Adipose tissue (tissue), 3 donors: ENCODE data around the gene COL1A2. TPM values are rescaled to one million over a fixed set of nuclear protein-coding genes. Genes with fewer than 3 reads are reported as not detected.

Experiments
- H3K27ac ChIP-seq: one replicate; pipeline ENCODE4 v1.5.1; 2013; ENCODE audit warnings: low read depth, low read length
- WGBS, 3 donors: extraction: QIAGEN DNeasy Blood & Tissue Kit; methylation state at CpG; one replicate each; pipeline ENCODE4 v1.1.7; 2013; 5-methylcytosine and 5-hydroxymethylcytosine counted together
- polyA plus RNA-seq, 3 donors: library from polyadenylated mRNA; stranded (reverse); fragments of 200-250 nt; gene quantifications; one replicate each; pipeline ENCODE4 v1.2.3, GENCODE V29; 2013
- donor health status: healthy with polysubstance abuse.
- donor health status: Bipolar disorder and iron deficiency.
- donor health status: healthy.

The COL1A2 gene
- polyA plus RNA-seq, 3 donors = 42.3 to 486 (median 167) TPM

DNA sequence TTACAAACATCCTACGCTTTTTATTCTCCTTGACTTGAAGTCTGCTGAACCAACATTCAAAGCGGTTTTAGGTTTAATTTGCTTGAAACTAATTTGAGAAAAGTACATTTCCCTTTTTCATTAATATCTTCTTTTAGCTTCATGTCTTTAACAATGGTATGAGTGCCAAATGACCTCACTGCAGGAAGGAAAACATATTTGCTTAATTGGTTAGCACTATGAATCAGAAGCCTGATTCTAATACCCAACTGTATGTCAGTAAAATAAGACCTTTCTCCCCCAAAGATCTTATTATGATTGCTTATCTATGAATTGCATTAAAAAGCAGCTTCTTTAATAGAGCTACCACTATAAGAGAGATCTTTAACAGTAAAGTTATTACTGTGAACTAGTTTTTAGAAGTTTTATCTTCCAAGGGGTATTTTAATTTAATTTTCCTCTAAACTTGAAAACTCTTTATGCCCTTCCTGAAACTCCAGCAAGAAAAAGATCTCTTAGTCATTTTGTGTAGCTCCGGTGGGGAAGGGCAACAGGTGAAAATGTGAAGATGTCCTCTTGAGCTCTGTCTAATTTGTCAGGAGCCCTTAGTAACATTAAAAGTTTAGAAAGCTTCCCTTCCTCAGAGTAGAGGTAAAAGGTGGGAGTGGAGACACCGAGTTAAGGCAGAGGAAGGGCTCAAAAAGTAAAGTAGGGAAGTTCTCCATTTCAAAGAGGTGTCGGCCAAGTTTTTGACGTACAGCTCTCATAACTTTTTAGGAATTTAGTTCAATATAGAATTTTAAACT, 6.1 kb downstream of the COL1A2 start:
- H3K27ac ChIP-seq = no peak overlapping the region
- WGBS, 3 donors = 63 to 78% (median 67%) methylated on average over 6 of the region's 6 CpGs

DNA sequence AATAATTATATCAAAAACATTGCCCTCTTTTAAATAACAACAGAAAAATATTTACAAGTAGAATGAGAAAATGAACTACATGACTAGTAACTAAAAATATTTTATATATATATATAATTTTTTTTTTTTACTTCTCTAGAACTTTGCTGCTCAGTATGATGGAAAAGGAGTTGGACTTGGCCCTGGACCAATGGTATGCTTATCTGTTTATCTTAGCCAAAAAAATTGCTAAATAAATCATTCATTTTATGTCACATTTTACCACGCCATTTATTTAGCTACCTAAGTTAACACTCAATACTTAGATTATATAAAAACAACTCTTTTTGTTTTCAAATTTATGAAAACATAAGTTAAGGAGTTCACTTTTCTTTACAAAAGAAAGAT, 6.7 kb downstream of the COL1A2 start:
- H3K27ac ChIP-seq = no peak overlapping the region
- WGBS, 3 donors = 44 to 54% (median 45%) methylated on average over 1 of the region's 1 CpG

DNA sequence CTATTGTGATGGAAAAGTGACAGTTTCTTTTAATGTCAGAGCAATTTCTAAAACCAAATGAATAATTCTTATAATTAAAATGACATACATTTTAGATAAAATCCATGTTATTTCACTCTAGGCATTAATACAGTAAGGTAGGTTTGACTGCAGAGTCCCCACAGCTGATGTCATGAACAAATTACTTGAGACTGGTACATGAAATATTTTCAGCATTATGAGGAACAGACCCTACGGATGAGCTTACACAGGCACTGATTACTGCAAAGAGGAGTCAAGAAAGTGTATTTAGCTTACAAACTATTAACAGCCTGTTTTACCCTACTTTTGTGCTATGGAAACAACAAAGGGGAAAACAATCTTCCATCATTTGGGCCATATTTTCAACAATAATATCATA, 8.9 kb downstream of the COL1A2 start:
- H3K27ac ChIP-seq = no peak overlapping the region
- 67 to 83% (median 73%) methylated on average over 1 of the region's 1 CpG for WGBS, 3 donors

DNA sequence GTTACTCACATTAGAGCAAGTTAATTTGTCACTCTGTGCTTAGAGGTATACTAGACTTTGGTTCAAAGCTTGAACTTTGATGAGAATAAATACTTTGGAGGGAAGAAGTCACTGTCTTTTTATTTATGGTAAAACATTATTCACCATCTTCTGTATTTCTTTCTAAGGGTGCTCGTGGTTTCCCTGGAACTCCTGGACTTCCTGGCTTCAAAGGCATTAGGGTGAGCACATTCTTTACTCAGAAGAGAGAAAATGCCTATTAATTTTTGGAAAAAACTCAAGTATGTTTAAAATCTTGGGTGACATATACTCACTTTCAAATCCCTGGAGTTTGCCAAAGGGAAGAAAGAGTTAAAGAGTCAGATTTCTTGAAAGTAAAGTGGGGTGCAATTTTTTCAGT, 10.8 kb downstream of the COL1A2 start:
- no peak overlapping the region for H3K27ac ChIP-seq
- WGBS, 3 donors = 34 to 68% (median 48%) methylated on average over 1 of the region's 1 CpG

DNA sequence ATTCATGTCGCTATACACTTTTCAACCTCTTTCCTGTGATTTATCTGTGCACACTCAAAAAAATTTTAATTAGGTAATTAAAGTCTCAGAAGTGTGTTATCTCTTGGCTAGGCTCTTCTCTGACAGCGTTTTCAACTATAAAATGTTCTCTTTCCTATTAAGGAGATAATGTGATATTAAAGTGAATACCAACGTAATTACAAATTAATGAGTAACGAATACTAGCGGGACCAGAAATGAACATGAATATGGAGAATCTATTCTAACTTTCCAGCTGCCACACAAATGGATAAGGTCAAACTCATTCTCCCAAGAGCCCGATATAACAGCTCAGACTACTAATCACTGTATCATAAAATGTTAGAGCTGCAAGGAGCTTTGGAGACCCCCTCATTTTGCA, 12.0 kb downstream of the COL1A2 start:
- WGBS, 3 donors = 64 to 77% (median 77%) methylated on average over 6 of the region's 6 CpGs
- H3K27ac ChIP-seq = peak overlapping the region; percentile 28

- WGBS, 3 donors = 76 to 85% (median 82%) methylated on average over 15 of the region's 15 CpGs
- H3K27ac ChIP-seq = no peak overlapping the region
These were observed 14.7 kb downstream of the COL1A2 start for GRCh38 chr7:94409200-94409948.

DNA sequence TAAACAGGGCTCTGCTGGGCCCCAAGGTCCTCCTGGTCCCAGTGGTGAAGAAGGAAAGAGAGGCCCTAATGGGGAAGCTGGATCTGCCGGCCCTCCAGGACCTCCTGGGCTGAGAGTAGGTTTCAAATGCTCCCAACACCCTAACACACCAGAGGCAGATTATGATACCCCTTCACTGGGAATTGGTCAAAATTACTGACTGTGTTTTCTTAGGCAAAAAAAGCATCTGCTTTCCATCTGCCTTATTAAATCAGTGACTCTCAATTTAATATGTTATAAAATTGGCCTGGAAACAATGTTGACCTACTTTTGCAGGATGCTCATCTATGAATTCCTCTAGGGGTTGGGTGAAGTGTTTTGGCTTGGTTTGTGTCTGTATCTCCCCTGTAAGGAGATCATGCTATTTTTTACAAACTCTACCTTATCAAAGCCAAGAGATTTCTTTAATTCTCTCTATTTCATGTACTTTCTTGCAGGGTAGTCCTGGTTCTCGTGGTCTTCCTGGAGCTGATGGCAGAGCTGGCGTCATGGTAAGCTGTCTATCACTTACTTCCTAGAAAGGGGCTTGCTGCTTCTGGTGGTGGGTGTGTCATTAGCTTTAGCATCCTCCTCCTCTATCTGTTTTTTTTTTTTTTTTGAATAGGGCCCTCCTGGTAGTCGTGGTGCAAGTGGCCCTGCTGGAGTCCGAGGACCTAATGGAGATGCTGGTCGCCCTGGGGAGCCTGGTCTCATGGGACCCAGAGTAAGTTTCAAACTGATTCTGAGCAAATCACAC, 15.9 kb downstream of the COL1A2 start:
- 64 to 73% (median 65%) methylated on average over 6 of the region's 6 CpGs for WGBS, 3 donors

DNA sequence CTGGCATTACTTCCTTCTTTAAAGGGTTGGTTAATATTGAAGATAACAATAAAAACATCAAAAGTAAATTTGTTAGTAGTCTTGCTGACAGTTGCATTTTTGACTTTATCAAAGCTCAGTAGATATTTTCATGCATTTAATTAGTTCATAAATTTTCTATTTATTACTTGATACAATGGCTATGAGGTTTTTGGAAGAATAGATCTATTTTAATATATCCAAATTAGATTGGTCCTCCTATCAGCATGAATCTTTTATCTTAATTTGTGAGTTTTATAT, 16.4 kb downstream of the COL1A2 start:
- H3K27ac ChIP-seq = peak overlapping the region; percentile 26

More for the DNA sequence above, 15.9 kb downstream of the COL1A2 start:
- peak overlapping the region; percentile 26 for H3K27ac ChIP-seq

GRCh38 chr7:94412762-94413322, 18.1 kb downstream of the COL1A2 start:
- no peak overlapping the region for H3K27ac ChIP-seq
- WGBS, 3 donors = 49 to 75% (median 52%) methylated on average over 3 of the region's 3 CpGs

DNA sequence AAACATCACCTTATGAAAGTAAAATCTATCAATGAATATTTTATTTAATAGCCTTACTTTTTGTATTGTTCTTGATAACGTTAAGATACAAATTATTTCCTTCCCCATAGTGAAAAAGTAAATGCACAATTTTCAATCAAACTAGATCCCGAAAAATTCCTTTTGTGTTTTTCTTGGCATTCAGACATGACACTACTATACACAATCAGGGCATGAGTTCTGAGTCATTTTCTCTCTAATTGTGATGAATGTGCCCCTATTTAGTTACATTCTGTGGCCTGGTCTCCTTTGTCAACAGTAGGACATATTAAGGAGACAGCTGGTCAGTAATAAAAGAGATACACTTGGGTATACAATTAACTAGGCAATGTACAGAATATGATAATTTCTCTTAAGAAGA, 19.8 kb downstream of the COL1A2 start:
- no peak overlapping the region for H3K27ac ChIP-seq

GRCh38 chr7:94414980-94415379, 20.3 kb downstream of the COL1A2 start:
- no peak overlapping the region for H3K27ac ChIP-seq

More for the DNA sequence above, 19.8 kb downstream of the COL1A2 start:
- WGBS, 3 donors = 49 to 70% (median 49%) methylated on average over 2 of the region's 2 CpGs

DNA sequence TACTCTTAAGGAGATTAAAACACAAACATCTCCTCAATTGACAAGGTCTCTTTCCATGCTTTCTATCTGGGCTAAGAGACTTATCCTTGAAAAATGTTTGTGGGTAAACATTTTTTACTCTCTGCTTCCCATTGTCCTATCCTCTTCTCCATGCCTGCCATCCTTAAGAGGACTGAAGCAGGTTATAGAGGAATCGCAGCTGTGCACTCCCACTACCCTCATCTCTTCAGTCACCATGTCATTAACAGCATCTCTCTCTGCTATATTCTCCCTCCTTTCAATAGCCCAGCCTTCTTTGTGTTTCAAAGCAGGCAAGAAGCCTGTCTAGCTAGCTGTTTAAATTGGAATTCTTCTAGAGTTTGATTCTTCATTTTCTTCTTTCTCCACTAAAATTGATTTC, 22.6 kb downstream of the COL1A2 start:
- 67 to 74% (median 73%) methylated on average over 1 of the region's 1 CpG for WGBS, 3 donors

DNA sequence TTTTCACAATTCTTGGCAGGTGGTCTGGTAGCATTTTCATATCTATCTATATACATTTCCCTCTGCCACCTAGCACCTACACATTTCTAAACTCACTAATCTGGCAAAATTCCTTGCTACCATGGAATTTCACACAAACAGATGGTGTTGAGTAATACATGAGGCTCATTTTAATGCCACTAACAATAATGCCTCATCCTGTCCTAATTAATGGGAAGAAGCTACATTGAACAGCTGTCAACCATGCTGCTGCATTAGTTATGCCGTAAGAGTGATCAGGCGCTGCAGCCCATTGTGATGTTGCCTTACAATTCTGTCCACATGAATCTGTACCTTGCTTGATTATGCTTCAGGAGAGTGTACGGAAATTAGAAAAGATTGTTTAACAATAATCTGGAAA, 23.2 kb downstream of the COL1A2 start:
- no peak overlapping the region for H3K27ac ChIP-seq
- 84 to 90% (median 86%) methylated on average over 3 of the region's 3 CpGs for WGBS, 3 donors

More for the DNA sequence above, 22.6 kb downstream of the COL1A2 start:
- no peak overlapping the region for H3K27ac ChIP-seq

DNA sequence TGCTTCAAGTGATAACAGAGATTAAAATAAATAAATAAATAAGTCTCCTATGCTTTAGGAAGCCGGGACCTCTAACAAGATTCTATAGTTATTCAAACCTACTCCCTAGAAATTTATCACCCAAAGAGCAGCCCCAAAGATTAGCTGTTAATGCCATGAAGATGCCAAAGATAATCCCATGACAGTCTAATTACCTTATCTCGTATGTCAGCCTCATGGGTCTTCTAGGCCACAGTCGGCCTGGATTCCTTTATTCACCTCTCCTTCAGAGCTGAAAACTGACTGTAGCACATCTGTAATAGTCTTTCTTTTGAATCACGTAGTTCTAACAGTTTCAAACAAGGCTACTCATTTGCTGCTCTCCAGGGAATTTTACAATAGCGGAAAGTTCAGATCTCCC, 24.2 kb downstream of the COL1A2 start:
- 71 to 75% (median 72%) methylated on average over 5 of the region's 5 CpGs for WGBS, 3 donors
- no peak overlapping the region for H3K27ac ChIP-seq

DNA sequence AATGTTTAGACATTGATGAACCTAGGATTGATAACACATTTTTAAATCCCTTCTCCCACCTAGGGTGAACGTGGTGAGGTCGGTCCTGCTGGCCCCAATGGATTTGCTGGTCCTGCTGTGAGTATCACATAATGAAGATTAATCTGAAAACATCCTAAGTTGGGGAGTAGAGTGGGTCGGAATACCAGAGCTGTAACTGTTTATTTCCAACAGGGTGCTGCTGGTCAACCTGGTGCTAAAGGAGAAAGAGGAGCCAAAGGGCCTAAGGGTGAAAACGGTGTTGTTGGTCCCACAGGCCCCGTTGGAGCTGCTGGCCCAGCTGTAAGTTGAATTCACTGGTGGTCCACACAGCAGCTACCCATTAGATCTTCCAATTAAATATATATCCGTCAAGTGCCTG, 25.6 kb downstream of the COL1A2 start:
- 65 to 79% (median 65%) methylated on average over 6 of the region's 6 CpGs for WGBS, 3 donors
- H3K27ac ChIP-seq = no peak overlapping the region

- no peak overlapping the region for H3K27ac ChIP-seq
- WGBS, 3 donors = 68 to 76% (median 68%) methylated on average over 3 of the region's 3 CpGs
These were observed 27.0 kb downstream of the COL1A2 start for GRCh38 chr7:94421681-94422080.

DNA sequence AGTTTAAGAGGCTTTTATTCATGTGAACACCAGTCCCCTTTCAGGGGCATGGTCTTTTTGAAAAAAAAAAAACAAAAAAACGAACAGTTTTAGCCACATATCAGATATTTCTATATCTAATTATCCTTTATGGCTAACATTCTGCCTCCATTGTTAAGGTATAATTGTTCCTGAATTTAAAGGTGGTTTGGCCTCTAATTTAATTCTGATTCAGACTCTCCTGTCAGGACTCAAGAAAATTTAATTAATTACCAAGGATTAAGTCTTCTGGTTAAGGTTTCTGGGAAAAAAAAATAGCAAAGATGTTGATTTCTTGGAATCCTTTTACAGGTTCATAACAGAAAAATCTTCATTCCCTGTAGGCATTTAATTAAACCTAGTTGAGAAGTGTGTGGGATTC, 27.4 kb downstream of the COL1A2 start:
- H3K27ac ChIP-seq = no peak overlapping the region
- WGBS, 3 donors = 51 to 53% (median 52%) methylated on average over 1 of the region's 1 CpG

GRCh38 chr7:94422827-94423460, 28.2 kb downstream of the COL1A2 start:
- 75 to 80% (median 80%) methylated on average over 5 of the region's 5 CpGs for WGBS, 3 donors

More at GRCh38 chr7:94422827-94423460, 28.2 kb downstream of the COL1A2 start:
- no peak overlapping the region for H3K27ac ChIP-seq
